Glomerular endothelial cell (primary cell): ENCODE results near the gene TGOLN2. TPM values are rescaled to one million over a fixed set of nuclear protein-coding genes. Genes with fewer than 3 reads are reported as not detected.
"Not testable (repeated sequence)": the region's sequence is repeated elsewhere in the genome, so short reads cannot be mapped to it uniquely, and the experiment has no call there.

ENCODE experiments used
- DNase-seq: peaks from one replicate; pipeline ENCODE4 v3.0.0-alpha.2; 2011; ENCODE audit warnings: low read depth, low spot score; ENCODE audit errors: extremely low read depth
- total RNA-seq: library from RNA; depleted of rRNA; stranded (reverse); fragments of >200 nt; gene quantifications from 2 replicates; pipeline ENCODE4 v1.2.3, GENCODE V29; 2015

Gene TGOLN2
- total RNA-seq: 165 and 231 TPM in 2 replicates

DNA sequence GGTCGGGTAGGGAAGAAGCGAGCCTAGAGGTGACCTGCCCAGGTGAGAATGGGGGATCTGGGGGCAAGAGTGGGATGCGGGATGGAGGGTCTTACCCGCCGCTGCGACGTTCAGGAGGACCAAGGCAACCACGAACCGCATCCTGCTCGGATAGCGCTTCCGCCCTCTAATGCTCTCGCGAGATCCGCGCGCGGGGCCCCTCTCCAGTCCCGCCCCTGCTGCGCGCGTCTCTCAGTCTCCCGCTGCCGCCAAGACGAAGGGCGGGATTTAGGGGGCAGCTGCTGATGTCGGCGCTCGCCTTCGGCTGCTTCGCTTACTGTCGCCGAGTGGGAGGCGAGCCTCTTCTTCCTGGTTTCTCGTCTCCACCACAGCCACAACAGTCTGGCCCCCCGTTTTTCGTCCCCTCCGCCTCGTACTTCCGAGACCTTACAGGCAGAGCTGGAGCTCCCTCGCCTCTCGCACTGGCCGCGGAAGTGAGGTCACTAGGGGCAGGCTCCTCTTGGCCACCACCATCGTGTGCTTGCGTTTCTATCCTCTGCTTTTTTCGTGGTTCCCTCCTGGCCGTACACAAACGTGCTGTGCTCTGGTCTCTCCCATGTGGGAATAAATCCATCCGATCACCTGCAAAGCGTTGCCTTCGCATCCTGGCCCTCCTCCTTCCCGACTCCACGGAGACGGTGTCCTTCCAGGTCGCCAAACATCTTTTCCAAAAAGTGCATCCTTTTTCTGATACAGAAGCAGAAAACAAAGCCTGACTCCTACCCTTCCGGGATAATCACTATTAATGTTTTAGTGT lies at the start of gene TGOLN2:
Gene TGOLN2, minus strand, starts transcription at position 168 of the 796 bp plus-strand sequence. Its CDS starts 27 bp downstream, at position 141.
- DNase-seq: no peak

- DNase-seq: no peak
Measured at GRCh38 chr2:85377083-85377482, 49.3 kb upstream of the TGOLN2 start.

GRCh38 chr2:85376291-85377065 lies 48.7 kb upstream of the TGOLN2 start:
- no peak for DNase-seq

GRCh38 chr2:85371045-85371444 lies 43.3 kb upstream of the TGOLN2 start:
- no peak for DNase-seq

DNA sequence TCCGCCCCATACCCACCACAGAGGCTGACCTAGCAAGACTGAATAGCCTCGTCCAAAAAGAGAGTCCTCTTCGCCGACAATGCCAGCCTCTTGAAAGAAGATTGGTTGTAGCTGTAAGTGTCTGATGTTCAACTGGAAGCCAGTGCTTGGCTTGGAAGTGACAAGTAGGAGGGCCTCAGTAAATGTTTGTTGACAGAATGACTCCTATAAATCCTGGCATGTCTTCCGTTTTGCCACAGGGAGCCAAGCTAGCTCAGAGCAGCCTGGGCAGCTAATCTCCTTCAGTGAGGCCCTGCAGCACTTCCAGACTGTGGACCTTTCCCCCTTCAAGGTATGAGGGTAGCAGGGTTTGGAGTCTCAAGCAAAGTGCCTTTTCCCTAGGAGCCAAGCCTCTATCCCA lies 41.7 kb upstream of the TGOLN2 start:
- no peak for DNase-seq

DNA sequence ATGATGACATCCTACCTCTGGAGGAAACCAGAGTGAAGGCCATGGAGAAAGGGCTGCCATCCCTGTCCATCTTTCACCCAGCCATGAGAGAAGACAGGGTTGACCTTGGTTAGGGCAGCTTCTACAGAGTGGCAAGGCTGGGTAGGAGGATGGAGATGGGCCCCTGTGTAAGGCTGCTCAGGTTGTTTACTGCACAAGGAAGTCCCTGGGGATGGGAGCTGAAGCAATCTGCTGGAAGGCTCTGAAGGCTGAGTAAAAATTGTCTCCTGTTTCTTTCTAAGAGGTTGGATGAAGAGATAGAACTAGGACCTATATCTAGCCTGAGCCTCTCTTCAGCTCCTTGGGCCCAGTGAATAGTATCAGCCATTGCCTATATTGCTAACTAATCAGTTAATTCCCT lies 41.1 kb upstream of the TGOLN2 start:
- no peak for DNase-seq

GRCh38 chr2:85367180-85367579 lies 39.4 kb upstream of the TGOLN2 start:
- no peak for DNase-seq

DNA sequence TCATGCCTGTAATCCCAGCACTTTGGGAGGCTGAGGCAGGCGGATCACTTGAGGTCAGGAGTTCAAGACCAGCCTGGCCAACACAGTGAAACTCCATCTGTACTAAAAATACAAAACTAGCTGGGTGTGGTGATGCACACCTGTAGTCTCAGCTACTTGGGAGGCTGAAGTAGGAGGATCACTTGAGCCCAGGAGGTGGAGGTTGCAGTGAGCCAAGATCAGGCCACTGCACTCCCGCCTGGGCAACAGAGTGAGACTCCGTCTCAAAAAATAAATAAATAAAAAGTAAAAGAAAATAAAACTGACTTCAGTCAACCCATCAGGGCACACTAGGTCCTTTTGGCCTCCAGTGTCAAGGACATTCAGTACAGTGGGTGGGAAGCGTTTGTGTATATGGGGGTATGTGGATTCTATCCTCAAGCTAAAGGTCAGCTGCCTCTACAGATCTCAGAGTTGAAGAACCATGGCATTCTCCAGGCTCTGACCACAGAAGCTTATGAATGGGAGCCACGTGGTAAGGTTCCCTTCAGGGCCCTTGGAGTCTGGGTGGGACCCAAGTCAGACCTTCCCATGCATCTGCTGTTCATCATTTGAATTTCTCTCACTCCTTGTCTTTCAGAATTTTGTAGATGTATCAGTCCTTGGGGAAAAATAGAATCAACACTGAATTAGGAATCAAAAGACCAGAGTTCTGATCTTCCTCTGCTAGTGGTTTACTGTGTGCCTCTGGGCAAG lies 35.0 kb upstream of the TGOLN2 start:
- not testable (repeated sequence) for DNase-seq

DNA sequence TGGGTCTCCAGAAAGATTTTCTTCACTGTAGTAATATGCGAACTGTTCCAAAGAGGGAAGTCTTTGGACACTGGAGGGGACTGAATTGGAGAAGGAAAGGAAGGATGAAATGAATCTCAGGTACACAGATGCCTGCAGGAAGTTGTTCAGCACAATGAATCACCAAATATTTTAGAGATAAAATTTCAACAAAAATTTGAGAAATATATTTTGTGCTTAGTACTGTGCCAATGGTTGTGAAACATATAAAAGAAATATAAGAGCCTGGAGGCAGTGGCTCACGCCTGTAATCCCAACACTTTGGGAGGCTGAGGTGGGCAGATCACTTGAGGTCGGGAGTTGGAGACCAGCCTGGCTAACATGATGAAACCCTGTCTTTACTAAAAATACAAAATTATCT lies 29.9 kb upstream of the TGOLN2 start:
- no peak for DNase-seq

- no peak for DNase-seq
Measured at GRCh38 chr2:85356186-85356585, 28.4 kb upstream of the TGOLN2 start.

GRCh38 chr2:85355521-85355920 lies 27.7 kb upstream of the TGOLN2 start:
- DNase-seq: no peak

GRCh38 chr2:85355073-85355410 lies 27.3 kb upstream of the TGOLN2 start:
- no peak for DNase-seq

DNA sequence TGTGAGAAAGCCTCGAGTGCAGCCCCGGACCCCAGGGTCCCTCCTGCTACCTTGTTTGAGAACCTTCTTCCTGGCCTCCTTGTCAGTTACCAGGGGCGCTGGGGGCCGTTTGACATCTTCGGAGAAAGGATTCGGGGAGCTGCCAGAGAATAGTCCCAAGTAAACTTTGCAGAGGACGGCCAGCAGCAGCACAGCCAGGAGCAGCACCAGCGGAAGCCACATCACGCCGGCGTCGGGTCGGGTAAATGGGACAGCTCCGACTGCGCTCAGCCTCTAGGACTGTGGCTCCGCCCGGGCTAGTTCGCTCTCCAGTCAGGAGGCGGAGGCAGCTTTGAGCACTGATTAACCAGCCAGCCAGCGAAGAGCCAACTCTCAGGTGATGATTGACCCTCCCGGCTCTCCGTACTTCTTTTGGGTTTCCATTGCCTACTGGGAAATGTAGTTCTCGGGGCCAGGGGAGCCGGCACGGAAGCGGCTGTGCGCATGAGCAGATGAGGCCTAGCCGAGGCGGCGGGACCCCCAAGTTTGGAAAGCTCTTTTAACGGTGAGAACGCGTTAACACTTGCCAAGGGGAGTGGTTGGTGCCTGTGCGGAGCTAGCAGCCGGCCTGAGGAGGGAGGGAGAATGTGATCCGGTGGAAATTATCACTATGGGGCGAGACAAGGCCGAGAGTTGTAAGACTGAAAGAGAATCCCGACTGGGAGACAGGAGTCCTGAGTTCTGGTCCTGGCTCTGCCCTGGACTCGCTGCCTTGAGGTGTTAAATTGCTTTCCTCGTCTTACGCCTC lies 26.7 kb upstream of the TGOLN2 start, which contains the start of the genes ELMOD3 and RETSAT:
Gene ELMOD3, plus strand, starts transcription at position 484 of the 787 bp plus-strand sequence. CDS start 2,430 bp downstream, outside the sequence.
Gene RETSAT, minus strand, starts transcription at position 243 of the 787 bp plus-strand sequence. Its CDS starts 21 bp downstream, at position 222.
- DNase-seq: peak; percentile 100

DNA sequence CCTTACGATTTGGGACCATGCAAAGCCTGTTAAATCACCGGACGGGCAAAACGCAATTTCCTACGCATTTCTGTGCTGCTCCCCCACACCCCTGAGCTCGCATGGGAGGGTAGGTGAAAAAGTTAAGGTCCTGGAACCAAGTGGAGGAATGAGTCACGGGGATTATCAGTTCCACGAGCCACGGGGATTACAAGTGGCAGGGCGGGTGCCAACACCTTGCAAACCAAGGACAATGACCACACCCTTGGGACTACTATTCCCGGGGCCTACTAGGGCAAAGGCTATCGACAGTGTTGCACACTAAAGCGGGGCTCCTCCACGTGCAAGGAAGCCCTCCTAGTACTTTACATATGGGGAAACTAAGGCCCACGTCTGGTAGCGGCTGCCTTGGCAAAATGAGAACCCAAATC lies 26.1 kb upstream of the TGOLN2 start:
- no peak for DNase-seq

DNA sequence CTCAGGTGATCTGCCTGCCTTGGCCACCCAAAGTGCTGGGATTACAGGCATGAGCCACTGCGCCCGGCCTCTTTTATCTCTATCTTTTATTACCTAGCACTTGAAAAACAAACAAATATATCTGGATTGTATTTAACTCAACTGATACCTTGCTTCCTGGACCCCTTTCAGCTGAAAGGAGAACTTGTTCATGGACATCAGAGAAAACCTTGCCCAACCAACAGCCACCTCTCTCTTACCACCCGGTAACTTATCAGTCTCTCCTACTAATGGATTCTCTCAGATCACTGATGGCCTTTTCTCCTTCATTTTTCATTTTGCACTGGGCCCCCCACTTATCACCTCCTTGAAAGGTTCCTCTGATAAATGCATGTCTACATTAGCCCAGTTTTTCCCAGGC lies 19.8 kb upstream of the TGOLN2 start:
- DNase-seq: no peak

GRCh38 chr2:85344356-85344954 lies 16.7 kb upstream of the TGOLN2 start:
- DNase-seq: no peak

GRCh38 chr2:85343207-85343895 lies 15.6 kb upstream of the TGOLN2 start:
- not testable (repeated sequence) for DNase-seq

DNA sequence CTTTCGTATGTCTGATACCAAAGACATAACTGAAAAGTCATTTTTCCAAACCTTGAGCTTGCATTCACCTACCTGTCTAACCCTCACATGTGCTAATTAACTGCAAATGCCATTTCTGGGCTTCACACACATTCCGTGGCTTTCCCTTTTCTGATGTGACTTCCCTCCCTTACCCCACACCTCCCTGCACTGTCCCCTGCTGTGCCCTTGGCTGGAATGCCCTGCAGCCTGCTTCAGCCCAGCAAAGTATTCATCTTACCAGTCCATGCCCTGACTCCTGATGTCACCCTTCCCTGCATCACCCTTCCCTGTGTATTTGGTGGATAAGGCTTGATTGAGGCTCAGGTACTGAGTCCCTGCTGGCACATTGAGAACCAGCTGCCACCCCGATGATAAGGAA lies 14.4 kb upstream of the TGOLN2 start:
- DNase-seq: no peak

DNA sequence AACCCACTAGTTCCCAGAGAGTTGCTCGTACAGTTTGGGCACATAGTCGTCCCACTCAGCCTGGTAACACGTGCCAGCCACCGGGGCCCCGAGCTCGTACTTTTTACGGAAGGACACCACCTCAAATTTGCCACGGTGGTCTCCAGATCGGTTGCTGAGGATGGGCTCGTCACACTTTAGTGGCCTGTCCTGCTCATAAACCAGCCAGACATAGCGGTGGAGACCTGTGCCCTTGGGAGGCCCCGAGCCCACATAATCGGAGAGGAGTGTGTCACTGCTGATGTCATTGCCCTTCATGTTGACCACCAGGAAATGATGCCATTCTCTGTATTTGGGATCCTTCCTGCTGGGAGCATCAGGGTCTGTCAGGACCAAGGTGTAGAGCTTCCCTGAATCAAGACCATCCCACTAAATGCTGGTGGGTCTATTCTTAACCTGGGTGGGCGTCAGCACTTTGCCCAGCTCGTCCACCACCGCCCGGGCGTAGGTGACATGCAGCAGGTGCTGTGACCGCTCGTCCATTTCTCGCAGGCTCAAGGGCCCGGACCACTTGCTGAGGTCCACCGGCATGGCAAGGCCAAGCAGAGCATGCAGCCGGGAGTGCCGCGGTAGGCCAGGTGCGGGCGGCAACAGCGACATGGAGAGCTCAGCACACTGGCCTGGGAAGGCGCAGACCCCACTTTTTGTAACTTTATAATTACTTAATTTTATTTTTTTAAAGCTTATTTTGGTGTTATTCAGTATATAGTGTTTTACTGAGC lies 13.7 kb upstream of the TGOLN2 start:
- no peak for DNase-seq
